GM12891 (cell line): ENCODE data around the gene DDX5.

Experiments used
- POLR2A ChIP-seq: IDR thresholded peaks from 2 replicates; pipeline ENCODE4 v1.6.1; 2011; ENCODE audit warnings: low read depth, low read length, control low read depth
- POLR2AphosphoS5 ChIP-seq: IDR thresholded peaks from 2 replicates; pipeline ENCODE4 v1.6.1; 2011; ENCODE audit warnings: low read depth, low read length, control low read depth
- TAF1 ChIP-seq: IDR thresholded peaks from 2 replicates; pipeline ENCODE4 v1.6.1; 2011; ENCODE audit warnings: low read depth, low read length, control low read depth

GRCh38 chr17:64527914-64528313, 21.8 kb upstream of the DDX5 start:
- TF ChIP-seq TAF1, result no peak
- no peak for TF ChIP-seq POLR2A
- TF ChIP-seq POLR2AphosphoS5, result no peak
